Mesenchymal stem cell (in vitro differentiated cells and primary cell): Measurements from ENCODE around the gene ANKRD27.
"Not testable (repeated sequence)": the region's sequence is repeated elsewhere in the genome, so short reads cannot be mapped to it uniquely, and the experiment has no call there.

ENCODE experiments used
- DNase-seq: peaks from one replicate; pipeline ENCODE4 v3.0.0-alpha.2; 2013
- H2AFZ ChIP-seq: one replicate; pipeline ENCODE4 v1.6.1; 2013; ENCODE audit warnings: low read depth, mild to moderate bottlenecking, control low read depth, inconsistent platforms, low read length, moderate library complexity
- H2AK5ac ChIP-seq: 2 replicates; pipeline ENCODE4 v1.6.1; 2013; ENCODE audit warnings: low read length, moderate library complexity, mild to moderate bottlenecking, inconsistent platforms; ENCODE audit not compliant: severe bottlenecking
- H2BK120ac ChIP-seq: one replicate; pipeline ENCODE4 v1.6.1; 2013; ENCODE audit warnings: low read depth, mild to moderate bottlenecking, inconsistent platforms, low read length, moderate library complexity
- H2BK12ac ChIP-seq, 2 experiments: one replicate each; pipeline ENCODE4 v1.6.1; 2013; ENCODE audit warnings: inconsistent platforms in 2 of 2, low read length in 2 of 2, mild to moderate bottlenecking in 2 of 2, moderate library complexity in 2 of 2, control low read depth in 1 of 2
- H2BK15ac ChIP-seq: one replicate; pipeline ENCODE4 v1.6.1; 2013; ENCODE audit warnings: mild to moderate bottlenecking, low read depth, inconsistent platforms; ENCODE audit not compliant: poor library complexity, severe bottlenecking
- H2BK5ac ChIP-seq: 2 replicates; pipeline ENCODE4 v1.6.1; 2013; ENCODE audit warnings: low read depth, mild to moderate bottlenecking, low read length, control low read depth, inconsistent platforms; ENCODE audit not compliant: poor library complexity, severe bottlenecking
- H3K14ac ChIP-seq, 2 experiments: one replicate each; pipeline ENCODE4 v1.6.1; 2013; ENCODE audit warnings: inconsistent platforms in 2 of 2, low read length in 2 of 2, control low read depth in 1 of 2, mild to moderate bottlenecking in 1 of 2, moderate library complexity in 1 of 2
- H3K18ac ChIP-seq, 2 experiments: one replicate each; pipeline ENCODE4 v1.6.1; 2013; ENCODE audit warnings: inconsistent platforms in 2 of 2, low read length in 2 of 2, control low read depth in 1 of 2, low read depth in 1 of 2, mild to moderate bottlenecking in 1 of 2
- H3K23ac ChIP-seq, 2 experiments: one replicate each; pipeline ENCODE4 v1.6.1; 2013; ENCODE audit warnings: inconsistent platforms in 2 of 2, low read length in 2 of 2, mild to moderate bottlenecking in 2 of 2, moderate library complexity in 2 of 2, control low read depth in 1 of 2
- H3K27ac ChIP-seq: 2 replicates; pipeline ENCODE4 v1.5.1; 2013; ENCODE audit warnings: mild to moderate bottlenecking, moderate library complexity, low read length, control low read depth, inconsistent platforms; ENCODE audit not compliant: poor library complexity, severe bottlenecking
- H3K27me3 ChIP-seq, 2 experiments: 2 replicates each; pipeline versions ENCODE4 v1.6.1 to v1.7.0; 2013; ENCODE audit warnings: low read length in 2 of 2, mild to moderate bottlenecking in 2 of 2, moderate library complexity in 2 of 2, control low read depth in 1 of 2, inconsistent platforms in 1 of 2; ENCODE audit not compliant: control insufficient read depth in 1 of 2, insufficient read depth in 1 of 2
- H3K36me3 ChIP-seq, 2 experiments: 2 replicates each; pipeline versions ENCODE4 v1.6.1 to v1.7.0; 2013; ENCODE audit warnings: low read length in 2 of 2, control low read depth in 1 of 2, inconsistent platforms in 1 of 2, low read depth in 1 of 2, mild to moderate bottlenecking in 1 of 2; ENCODE audit not compliant: insufficient read depth in 2 of 2, control insufficient read depth in 1 of 2
- H3K4ac ChIP-seq, 2 experiments: one replicate each; pipeline ENCODE4 v1.6.1; 2013; ENCODE audit warnings: inconsistent platforms in 2 of 2, low read length in 2 of 2, mild to moderate bottlenecking in 2 of 2, moderate library complexity in 2 of 2, control low read depth in 1 of 2, low read depth in 1 of 2
- H3K4me1 ChIP-seq: 2 replicates; pipeline ENCODE4 v1.6.1; 2013; ENCODE audit warnings: low read depth, low read length, control low read depth; ENCODE audit not compliant: control insufficient read depth, insufficient read depth
- H3K4me2 ChIP-seq: 2 replicates; pipeline ENCODE4 v1.6.1; 2013; ENCODE audit warnings: low read length, mild to moderate bottlenecking, inconsistent platforms; ENCODE audit not compliant: poor library complexity, severe bottlenecking
- H3K4me3 ChIP-seq, 2 experiments: 2 replicates each; pipeline versions ENCODE4 v1.5.1 to v1.7.0; 2013; ENCODE audit warnings: low read length in 2 of 2, mild to moderate bottlenecking in 2 of 2, control low read depth in 1 of 2, low read depth in 1 of 2; ENCODE audit not compliant: insufficient read depth in 1 of 2
- H3K79me1 ChIP-seq: replicated peaks from 2 replicates; pipeline ENCODE4 v1.6.1; 2013; ENCODE audit warnings: mild to moderate bottlenecking, control low read depth, low read length, inconsistent platforms; ENCODE audit not compliant: poor library complexity, severe bottlenecking
- H3K9ac ChIP-seq: 2 replicates; pipeline ENCODE4 v1.7.0; 2013; ENCODE audit warnings: mild to moderate bottlenecking, low read length, moderate library complexity
- H3K9me3 ChIP-seq: 2 replicates; pipeline ENCODE4 v1.7.0; 2013; ENCODE audit warnings: mild to moderate bottlenecking, low read length; ENCODE audit not compliant: control insufficient read depth
- H4K8ac ChIP-seq: one replicate; pipeline ENCODE4 v1.6.1; 2013; ENCODE audit warnings: inconsistent platforms, mild to moderate bottlenecking, low read length, moderate library complexity
- H4K91ac ChIP-seq: one replicate; pipeline ENCODE4 v1.6.1; 2013; ENCODE audit warnings: mild to moderate bottlenecking, low read length, inconsistent platforms
- whole genome bisulfite sequencing: methylation state at CpG from one replicate; pipeline ENCODE4 v1.1.7; 2013; ENCODE audit warnings: mixed read lengths; 5-methylcytosine and 5-hydroxymethylcytosine counted together

ANKRD27 gene

GRCh38 chr19:32718286-32718685, 43.3 kb upstream of the ANKRD27 start:
- no peak overlapping the region for H2BK15ac ChIP-seq
- no peak overlapping the region for H3K4me2 ChIP-seq
- H3K4me3 ChIP-seq = no peak overlapping the region
- H3K9ac ChIP-seq = no peak overlapping the region
- no peak overlapping the region for H2BK5ac ChIP-seq
- peaks cover 8 to 23% of the 10 kb centered on the region in 2 experiments for H3K36me3 ChIP-seq
- no peak overlapping the region for H4K8ac ChIP-seq
- no peak overlapping the region for H3K23ac ChIP-seq
- H2BK120ac ChIP-seq = no peak overlapping the region
- peaks cover 2% of the 10 kb centered on the region for H3K4me1 ChIP-seq
- H4K91ac ChIP-seq = no peak overlapping the region
- no peak overlapping the region for H2AFZ ChIP-seq
- no peak for DNase-seq
- no peak overlapping the region for H3K14ac ChIP-seq
- no peak overlapping the region for H2BK12ac ChIP-seq
- H2AK5ac ChIP-seq = no peak overlapping the region
- H3K79me1 ChIP-seq = no peaks in the 10 kb centered on the region
- no peak overlapping the region for H3K4ac ChIP-seq
- WGBS = 92% methylated on average over 7 of the region's 7 CpGs
- no peaks in the 10 kb centered on the region for H3K27me3 ChIP-seq
- no peak overlapping the region for H3K27ac ChIP-seq
- H3K9me3 ChIP-seq = no peaks in the 10 kb centered on the region
- H3K18ac ChIP-seq = no peak overlapping the region

DNA sequence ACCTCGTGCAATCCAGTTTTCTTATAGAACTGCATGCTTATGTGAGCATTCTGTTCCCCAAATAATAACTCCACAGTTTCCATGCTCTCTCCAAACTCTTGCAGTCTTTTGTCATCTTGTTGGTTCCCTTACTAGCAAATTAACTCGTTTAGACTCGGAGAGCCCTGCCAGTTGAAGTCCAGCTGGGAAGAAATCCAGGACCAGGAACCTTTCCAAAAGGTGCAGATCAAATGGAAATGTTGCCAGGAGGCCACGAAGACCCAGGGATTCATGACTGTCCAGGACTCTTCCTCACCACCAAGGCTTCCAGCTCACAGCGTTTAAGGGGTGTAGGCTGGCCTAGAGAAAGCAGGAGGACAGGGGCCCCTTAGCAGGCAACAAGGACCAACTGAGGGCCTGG, 42.5 kb upstream of the ANKRD27 start:
- Histone ChIP-seq H2BK15ac (no peak overlapping the region), H3K36me3 (peaks cover 8 to 27% of the 10 kb centered on the region in 2 experiments), H3K4ac (no peak overlapping the region), H3K14ac (no peak overlapping the region), H3K18ac (no peak overlapping the region), H3K27me3 (no peaks in the 10 kb centered on the region), H3K23ac (no peak overlapping the region), H2BK12ac (no peak overlapping the region), H3K27ac (no peak overlapping the region), H3K4me1 (peaks cover 2% of the 10 kb centered on the region), H2BK5ac (no peak overlapping the region), H3K9me3 (no peaks in the 10 kb centered on the region), H3K4me2 (no peak overlapping the region), H2AK5ac (no peak overlapping the region), H3K9ac (no peak overlapping the region), H2BK120ac (no peak overlapping the region), H4K8ac (no peak overlapping the region), H3K4me3 (no peak overlapping the region), H3K79me1 (no peaks in the 10 kb centered on the region), H2AFZ (no peak overlapping the region), H4K91ac (no peak overlapping the region)
- no peak for DNase-seq
- 91% methylated on average over 4 of the region's 5 CpGs for WGBS

DNA sequence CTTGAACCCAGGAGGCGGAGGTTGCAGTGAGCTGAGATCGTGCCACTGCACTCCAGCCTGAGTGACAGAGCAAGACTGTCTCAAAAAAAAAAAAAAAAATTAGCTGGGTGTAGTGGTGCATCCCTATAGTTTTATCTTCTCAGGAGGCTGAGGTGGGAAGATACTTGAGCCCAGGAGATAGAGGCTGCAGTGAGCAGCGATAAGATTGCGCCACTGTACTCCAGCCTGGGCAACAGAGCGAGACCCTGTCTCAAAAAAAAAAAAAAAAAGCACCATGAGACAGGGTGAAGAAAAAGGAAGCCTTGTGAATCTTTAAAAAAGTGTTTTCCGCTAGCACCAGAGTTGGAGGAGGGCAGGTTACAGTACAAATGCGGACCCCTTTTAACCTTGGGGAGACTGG, 41.2 kb upstream of the ANKRD27 start:
- not testable (repeated sequence) for H3K4me3 ChIP-seq, H3K18ac ChIP-seq, H3K4me1 ChIP-seq, H3K79me1 ChIP-seq, H4K91ac ChIP-seq, H2AK5ac ChIP-seq, H3K4me2 ChIP-seq, H3K9me3 ChIP-seq, H2BK15ac ChIP-seq, H2BK120ac ChIP-seq, H3K27ac ChIP-seq, H2BK12ac ChIP-seq, H3K14ac ChIP-seq, H2AFZ ChIP-seq, H4K8ac ChIP-seq, H3K4ac ChIP-seq, DNase-seq, H3K27me3 ChIP-seq, H3K23ac ChIP-seq, H2BK5ac ChIP-seq, H3K9ac ChIP-seq
- peaks cover 11 to 36% of the 10 kb centered on the region in 2 experiments for H3K36me3 ChIP-seq
- WGBS = 93% methylated on average over 7 of the region's 7 CpGs

DNA sequence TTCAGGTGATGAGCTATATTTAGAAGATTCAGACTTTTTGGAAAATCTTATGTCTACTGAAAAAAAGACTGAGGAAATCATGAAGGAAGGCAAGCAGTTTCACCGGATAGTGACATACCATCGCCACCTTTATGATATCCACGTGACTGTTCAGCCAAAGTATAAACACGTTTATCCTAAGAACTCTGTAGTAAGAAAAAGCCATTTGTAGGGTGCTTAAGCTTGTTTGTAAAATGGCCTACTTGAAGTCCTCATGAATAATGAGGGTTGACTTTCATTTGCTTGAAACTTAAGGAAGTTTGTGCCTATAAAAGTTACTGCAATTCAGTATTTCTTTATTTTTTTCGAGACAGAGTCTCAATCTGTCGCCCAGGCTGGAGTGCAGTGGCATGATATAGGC, 36.8 kb upstream of the ANKRD27 start:
- H3K27me3 ChIP-seq = no peaks in the 10 kb centered on the region
- no peak overlapping the region for H2AK5ac ChIP-seq
- H3K9ac ChIP-seq = no peak overlapping the region
- H2AFZ ChIP-seq = no peak overlapping the region
- no peaks in the 10 kb centered on the region for H3K4me1 ChIP-seq
- H3K14ac ChIP-seq = no peak overlapping the region
- no peak overlapping the region for H4K91ac ChIP-seq
- no peak overlapping the region for H2BK120ac ChIP-seq
- H3K4me2 ChIP-seq = no peak overlapping the region
- H3K36me3 ChIP-seq = peaks cover 5 to 43% of the 10 kb centered on the region in 2 experiments
- no peak overlapping the region for H4K8ac ChIP-seq
- no peak overlapping the region for H3K4me3 ChIP-seq
- H3K79me1 ChIP-seq = peaks cover 12% of the 10 kb centered on the region
- H2BK12ac ChIP-seq = no peak overlapping the region
- H3K4ac ChIP-seq = no peak overlapping the region
- 94% methylated on average over 6 of the region's 6 CpGs for WGBS
- no peak overlapping the region for H2BK15ac ChIP-seq
- H2BK5ac ChIP-seq = no peak overlapping the region
- DNase-seq = no peak
- no peak overlapping the region for H3K27ac ChIP-seq
- no peak overlapping the region for H3K23ac ChIP-seq
- H3K9me3 ChIP-seq = no peaks in the 10 kb centered on the region
- H3K18ac ChIP-seq = no peak overlapping the region
